ENCODE measurements around the gene PIH1D1. TPM values are rescaled to one million over a fixed set of nuclear protein-coding genes. Genes with fewer than 3 reads are reported as not detected.
A peak's percentile ranks its signal among the peaks of the same experiment; 100 is the strongest.

The PIH1D1 gene
- total RNA-seq, 1 experiment from 2014 or later: 116 TPM

DNA sequence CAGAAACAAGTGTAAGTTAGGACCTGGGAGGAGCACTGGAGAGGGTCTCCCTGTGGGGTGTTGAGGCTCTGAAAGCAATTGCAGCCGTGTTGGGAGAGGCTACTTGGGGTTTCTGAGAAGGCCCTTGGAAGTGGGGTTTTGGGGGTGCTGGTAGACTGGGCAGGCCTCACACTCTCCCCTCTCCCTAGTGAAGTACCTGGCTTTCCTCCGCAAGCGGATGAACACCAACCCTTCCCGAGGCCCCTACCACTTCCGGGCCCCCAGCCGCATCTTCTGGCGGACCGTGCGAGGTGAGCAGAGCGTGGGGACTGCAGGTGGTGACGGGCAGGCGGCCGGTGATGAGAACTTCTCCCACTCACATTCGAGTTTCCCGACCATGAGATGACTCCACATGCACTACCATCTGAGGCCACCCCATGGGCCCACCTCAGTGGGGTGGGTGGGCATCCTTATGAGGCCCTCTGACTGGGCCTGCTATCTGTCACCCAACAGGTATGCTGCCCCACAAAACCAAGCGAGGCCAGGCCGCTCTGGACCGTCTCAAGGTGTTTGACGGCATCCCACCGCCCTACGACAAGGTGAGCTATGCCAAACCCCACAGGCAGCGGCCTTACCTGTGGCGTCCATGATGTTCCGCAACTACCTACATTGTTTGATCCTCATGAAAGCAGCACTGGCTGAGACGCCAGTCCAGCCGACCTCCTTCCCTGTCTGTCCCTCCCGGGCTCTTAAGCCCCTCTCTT lies 38.8 kb upstream of the PIH1D1 start:
- BruUV-seq (replicated peaks): no TSS peak
- no peak for TF ChIP-seq CTCF (IDR thresholded peaks at IDR 0.05; ENCODE audit: unreplicated experiment)
- POLR2A ChIA-PET: interaction anchor here (3.4 kb wide), 1 partner anchor 38 kb away, joined by 37 read pairs; the partner anchor contains the start of genes ALDH16A1 and PIH1D1
- no peaks in the 10 kb centered on the region for H3K9me3 Mint-ChIP-seq (ENCODE audit: unreplicated experiment)
- CTCF ChIA-PET: interaction anchor here (0.6 kb wide), 1 partner anchor 196 kb away, joined by 3 read pairs; no protein-coding TSS in a partner anchor
- peak overlapping the region; percentile 95 for H3K4me3 Mint-ChIP-seq (ENCODE audit: unreplicated experiment)
- no peak for DNase-seq (ENCODE audit: unreplicated experiment)
- intact Hi-C loops (cut with micrococcal nuclease): no loop called here
- H3K27me3 Mint-ChIP-seq (ENCODE audit: insufficient read depth, unreplicated experiment): no peaks in the 10 kb centered on the region
- H3K27ac Mint-ChIP-seq (ENCODE audit: low read depth, unreplicated experiment): no peak overlapping the region
- no peaks in the 10 kb centered on the region for H3K4me1 Mint-ChIP-seq (ENCODE audit: insufficient read depth, unreplicated experiment)
- peaks cover 83% of the 10 kb centered on the region for H3K36me3 Mint-ChIP-seq (ENCODE audit: insufficient read depth, unreplicated experiment)

DNA sequence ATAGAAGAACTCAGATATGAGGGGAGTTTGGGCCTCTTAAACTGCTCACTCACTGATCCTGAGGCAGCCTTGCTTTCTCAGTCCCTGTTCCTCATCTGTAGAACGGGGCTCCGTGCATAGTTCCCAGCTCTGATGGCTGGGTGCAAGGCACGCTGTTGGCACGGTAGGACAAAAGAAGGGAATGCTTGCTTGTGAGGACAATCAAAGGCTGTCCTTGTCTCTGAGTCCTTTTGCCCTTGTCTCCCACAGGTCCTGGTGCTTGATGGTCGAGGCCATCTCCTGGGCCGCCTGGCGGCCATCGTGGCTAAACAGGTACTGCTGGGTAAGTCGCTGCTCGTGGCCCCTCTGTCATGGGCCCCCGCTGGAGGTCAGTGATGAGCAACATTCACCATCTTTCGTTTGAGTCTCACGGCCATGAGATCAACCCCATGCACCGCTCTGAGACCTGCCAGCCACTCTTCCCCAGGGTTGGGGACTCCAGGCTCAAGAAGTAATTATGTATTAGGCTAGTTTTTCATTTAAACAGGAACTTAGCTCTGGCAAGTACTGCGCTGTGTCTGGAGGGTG lies 38.1 kb upstream of the PIH1D1 start:
- Mint-ChIP-seq H3K4me3 (ENCODE audit: unreplicated experiment) (peak overlapping the region; percentile 95), H3K36me3 (ENCODE audit: insufficient read depth, unreplicated experiment) (peaks cover 76% of the 10 kb centered on the region), H3K27me3 (ENCODE audit: insufficient read depth, unreplicated experiment) (no peaks in the 10 kb centered on the region), H3K27ac (ENCODE audit: low read depth, unreplicated experiment) (peak overlapping the region; percentile 99), H3K4me1 (ENCODE audit: insufficient read depth, unreplicated experiment) (no peaks in the 10 kb centered on the region), H3K9me3 (ENCODE audit: unreplicated experiment) (no peaks in the 10 kb centered on the region)
- ChIA-PET POLR2A (interaction anchor here (0.7 to 3.7 kb wide), 8 partner anchors 8 to 439 kb away, joined by 3 to 69 read pairs (median 6); partner anchors contain the start of genes ALDH16A1, NOSIP, PIH1D1 and PRRG2), CTCF (interaction anchor here (0.8 kb wide), 1 partner anchor 183 kb away, joined by 3 read pairs; no protein-coding TSS in a partner anchor)
- intact Hi-C loops (cut with micrococcal nuclease): loop anchor here (5.0 kb wide), 1 partner anchor 37 kb away; the partner anchor contains the start of genes ALDH16A1 and PIH1D1
- no TSS peak for BruUV-seq (replicated peaks)
- no peak for DNase-seq (ENCODE audit: unreplicated experiment)
- TF ChIP-seq CTCF (IDR thresholded peaks at IDR 0.05; ENCODE audit: unreplicated experiment): no peak

DNA sequence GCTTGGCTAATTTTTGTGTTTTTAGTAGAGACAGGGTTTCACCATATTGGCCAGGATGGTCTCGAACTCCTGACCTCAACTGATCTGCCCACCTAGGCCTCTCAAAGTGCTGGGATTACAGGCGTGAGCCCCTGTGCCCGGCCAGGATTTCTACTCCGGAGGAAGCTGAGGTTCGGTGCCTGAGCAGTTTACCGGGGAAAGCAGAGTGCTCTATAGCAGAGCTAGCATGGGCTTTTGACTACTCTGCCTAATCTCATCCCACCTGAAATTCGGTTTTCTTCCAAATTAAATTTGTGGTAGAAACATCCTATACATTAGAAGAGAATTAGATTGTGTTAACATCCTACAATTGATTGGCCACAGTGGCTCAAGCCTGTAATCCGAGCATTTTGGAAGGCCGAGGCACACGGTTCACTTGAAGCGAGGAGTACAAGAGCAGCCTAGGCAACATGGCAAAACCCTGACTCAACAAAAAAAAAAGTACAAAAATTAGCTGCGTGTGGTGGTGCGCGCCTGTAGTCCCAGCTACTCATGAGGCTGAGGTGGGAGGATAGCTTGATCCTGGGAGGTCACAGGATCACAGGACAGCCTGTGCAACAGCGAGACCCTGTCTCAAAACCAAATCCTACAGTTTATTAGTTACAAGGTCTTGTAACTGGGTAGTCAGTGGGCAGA lies 37.4 kb upstream of the PIH1D1 start:
- CTCF ChIA-PET: interaction anchor here (0.6 to 0.8 kb wide), 2 partner anchors 167 to 183 kb away, joined by 3 read pairs; no protein-coding TSS in a partner anchor
- POLR2A ChIA-PET: interaction anchor here (0.6 to 3.7 kb wide), 16 partner anchors 8 to 612 kb away, joined by 3 to 69 read pairs (median 4); partner anchors contain the start of genes ALDH16A1, NOSIP, PIH1D1 and PRMT1
- Mint-ChIP-seq H3K9me3 (ENCODE audit: unreplicated experiment) (no peaks in the 10 kb centered on the region), H3K27me3 (ENCODE audit: insufficient read depth, unreplicated experiment) (no peaks in the 10 kb centered on the region), H3K4me1 (ENCODE audit: insufficient read depth, unreplicated experiment) (no peaks in the 10 kb centered on the region), H3K36me3 (ENCODE audit: insufficient read depth, unreplicated experiment) (peaks cover 71% of the 10 kb centered on the region), H3K27ac (ENCODE audit: low read depth, unreplicated experiment) (peak overlapping the region; percentile 99), H3K4me3 (ENCODE audit: unreplicated experiment) (peak overlapping the region; percentile 95)
- no TSS peak for BruUV-seq (replicated peaks)
- intact Hi-C loops (cut with micrococcal nuclease): loop anchor here (5.0 kb wide), 1 partner anchor 37 kb away; the partner anchor contains the start of genes ALDH16A1 and PIH1D1
- TF ChIP-seq CTCF (IDR thresholded peaks at IDR 0.05; ENCODE audit: unreplicated experiment): no peak
- DNase-seq (ENCODE audit: unreplicated experiment): no peak

Measured in MCF 10A (cell line).